ENCODE data around the gene RRAGD. TPM values are rescaled to one million over a fixed set of nuclear protein-coding genes. Genes with fewer than 3 reads are reported as not detected.

Gene RRAGD
- total RNA-seq, 1 donor: 6.8 TPM

GRCh38 chr6:89371849-89372505 lies 40.1 kb downstream of the RRAGD start:
- peaks cover 27% of the 10 kb centered on the region for H3K4me1 ChIP-seq (ENCODE audit: insufficient read depth, low read length)
- H3K9me3 ChIP-seq (ENCODE audit: low read depth, low read length): no peaks in the 10 kb centered on the region
- no peak overlapping the region for H3K4me3 ChIP-seq (ENCODE audit: low read length)
- no peaks in the 10 kb centered on the region for H3K27me3 ChIP-seq (ENCODE audit: insufficient read depth, low read length)

GRCh38 chr6:89368999-89369398 lies 43.1 kb downstream of the RRAGD start:
- Histone ChIP-seq H3K4me1 (ENCODE audit: insufficient read depth, low read length) (peaks cover 12% of the 10 kb centered on the region), H3K27me3 (ENCODE audit: insufficient read depth, low read length) (no peaks in the 10 kb centered on the region), H3K4me3 (ENCODE audit: low read length) (no peak overlapping the region), H3K9me3 (ENCODE audit: low read depth, low read length) (no peaks in the 10 kb centered on the region)

- Histone ChIP-seq H3K9me3 (ENCODE audit: low read depth, low read length) (no peaks in the 10 kb centered on the region), H3K4me3 (ENCODE audit: low read length) (no peak overlapping the region), H3K27me3 (ENCODE audit: insufficient read depth, low read length) (no peaks in the 10 kb centered on the region), H3K4me1 (ENCODE audit: insufficient read depth, low read length) (peaks cover 12% of the 10 kb centered on the region)
Observed at GRCh38 chr6:89368107-89368506, 44.0 kb downstream of the RRAGD start.

- Histone ChIP-seq H3K27me3 (ENCODE audit: insufficient read depth, low read length) (no peaks in the 10 kb centered on the region), H3K9me3 (ENCODE audit: low read depth, low read length) (no peaks in the 10 kb centered on the region), H3K4me3 (ENCODE audit: low read length) (no peak overlapping the region), H3K4me1 (ENCODE audit: insufficient read depth, low read length) (peaks cover 18% of the 10 kb centered on the region)
Observed at GRCh38 chr6:89364586-89364985, 47.5 kb downstream of the RRAGD start.

GRCh38 chr6:89361171-89361570 lies 50.9 kb downstream of the RRAGD start:
- Histone ChIP-seq H3K4me1 (ENCODE audit: insufficient read depth, low read length) (peaks cover 36% of the 10 kb centered on the region), H3K4me3 (ENCODE audit: low read length) (no peak overlapping the region), H3K27me3 (ENCODE audit: insufficient read depth, low read length) (no peaks in the 10 kb centered on the region), H3K9me3 (ENCODE audit: low read depth, low read length) (no peaks in the 10 kb centered on the region)

- H3K9me3 ChIP-seq (ENCODE audit: low read depth, low read length): no peaks in the 10 kb centered on the region
- H3K4me3 ChIP-seq (ENCODE audit: low read length): no peak overlapping the region
- no peaks in the 10 kb centered on the region for H3K27me3 ChIP-seq (ENCODE audit: insufficient read depth, low read length)
- H3K4me1 ChIP-seq (ENCODE audit: insufficient read depth, low read length): peaks cover 36% of the 10 kb centered on the region
Observed at GRCh38 chr6:89360415-89360999, 51.6 kb downstream of the RRAGD start.

GRCh38 chr6:89359561-89359960 lies 52.5 kb downstream of the RRAGD start:
- no peaks in the 10 kb centered on the region for H3K9me3 ChIP-seq (ENCODE audit: low read depth, low read length)
- no peaks in the 10 kb centered on the region for H3K27me3 ChIP-seq (ENCODE audit: insufficient read depth, low read length)
- H3K4me1 ChIP-seq (ENCODE audit: insufficient read depth, low read length): peaks cover 36% of the 10 kb centered on the region
- H3K4me3 ChIP-seq (ENCODE audit: low read length): no peak overlapping the region

GRCh38 chr6:89357390-89357789 lies 54.7 kb downstream of the RRAGD start:
- no peaks in the 10 kb centered on the region for H3K27me3 ChIP-seq (ENCODE audit: insufficient read depth, low read length)
- H3K4me1 ChIP-seq (ENCODE audit: insufficient read depth, low read length): peaks cover 49% of the 10 kb centered on the region
- peak overlapping the region; percentile 27 for H3K4me3 ChIP-seq (ENCODE audit: low read length)
- H3K9me3 ChIP-seq (ENCODE audit: low read depth, low read length): no peaks in the 10 kb centered on the region

GRCh38 chr6:89356642-89357170 lies 55.4 kb downstream of the RRAGD start:
- no peaks in the 10 kb centered on the region for H3K9me3 ChIP-seq (ENCODE audit: low read depth, low read length)
- H3K27me3 ChIP-seq (ENCODE audit: insufficient read depth, low read length): no peaks in the 10 kb centered on the region
- peaks cover 49% of the 10 kb centered on the region for H3K4me1 ChIP-seq (ENCODE audit: insufficient read depth, low read length)
- no peak overlapping the region for H3K4me3 ChIP-seq (ENCODE audit: low read length)

GRCh38 chr6:89355511-89356194 lies 56.4 kb downstream of the RRAGD start:
- Histone ChIP-seq H3K27me3 (ENCODE audit: insufficient read depth, low read length) (no peaks in the 10 kb centered on the region), H3K9me3 (ENCODE audit: low read depth, low read length) (no peaks in the 10 kb centered on the region), H3K4me1 (ENCODE audit: insufficient read depth, low read length) (peaks cover 48% of the 10 kb centered on the region), H3K4me3 (ENCODE audit: low read length) (no peak overlapping the region)

- no peak overlapping the region for H3K4me3 ChIP-seq (ENCODE audit: low read length)
- no peaks in the 10 kb centered on the region for H3K9me3 ChIP-seq (ENCODE audit: low read depth, low read length)
- H3K4me1 ChIP-seq (ENCODE audit: insufficient read depth, low read length): peaks cover 51% of the 10 kb centered on the region
- H3K27me3 ChIP-seq (ENCODE audit: insufficient read depth, low read length): no peaks in the 10 kb centered on the region
Observed at GRCh38 chr6:89353702-89354392, 58.2 kb downstream of the RRAGD start.

GRCh38 chr6:89353118-89353556 lies 58.9 kb downstream of the RRAGD start:
- Histone ChIP-seq H3K4me1 (ENCODE audit: insufficient read depth, low read length) (peaks cover 57% of the 10 kb centered on the region), H3K27me3 (ENCODE audit: insufficient read depth, low read length) (no peaks in the 10 kb centered on the region), H3K4me3 (ENCODE audit: low read length) (peak overlapping the region; percentile 86), H3K9me3 (ENCODE audit: low read depth, low read length) (no peaks in the 10 kb centered on the region)

GRCh38 chr6:89352278-89353117 lies 59.6 kb downstream of the RRAGD start, which contains the start of gene UBE2J1:
Gene UBE2J1, minus strand, starts transcription at chr6:89352722. Its CDS starts 153 bp downstream, at chr6:89352569.
- H3K27me3 ChIP-seq (ENCODE audit: insufficient read depth, low read length): no peaks in the 10 kb centered on the region
- peak within 1 kb of the TSS; percentile 86 for H3K4me3 ChIP-seq (ENCODE audit: low read length)
- peaks cover 58% of the 10 kb centered on the region for H3K4me1 ChIP-seq (ENCODE audit: insufficient read depth, low read length)
- H3K9me3 ChIP-seq (ENCODE audit: low read depth, low read length): no peaks in the 10 kb centered on the region

- Histone ChIP-seq H3K27me3 (ENCODE audit: insufficient read depth, low read length) (no peaks in the 10 kb centered on the region), H3K4me3 (ENCODE audit: low read length) (peak overlapping the region; percentile 86), H3K4me1 (ENCODE audit: insufficient read depth, low read length) (peaks cover 58% of the 10 kb centered on the region), H3K9me3 (ENCODE audit: low read depth, low read length) (no peaks in the 10 kb centered on the region)
Observed at GRCh38 chr6:89351671-89352277, 60.3 kb downstream of the RRAGD start.
